Measurements from ENCODE around the gene FBXO17. TPM values are rescaled to one million over a fixed set of nuclear protein-coding genes. Genes with fewer than 3 reads are reported as not detected.
A peak's percentile ranks its signal among the peaks of the same experiment; 100 is the strongest.

FBXO17 gene
- total and polyA plus RNA-seq, 2 experiments from 2014 or later, result 41.9 to 49.4 TPM

GRCh38 chr19:38905620-38906019 is 69.9 kb downstream of the FBXO17 start:
- Histone ChIP-seq H3K4me2 (no peak overlapping the region), H3K27ac (no peak overlapping the region), H2AFZ (no peak overlapping the region), H3K9me3 (ENCODE audit: low read depth) (no peaks in the 10 kb centered on the region), H3K4me3 (no peak overlapping the region), H3K79me2 (peaks cover 28% of the 10 kb centered on the region), H3K4me1 (ENCODE audit: insufficient read depth) (peaks cover 5% of the 10 kb centered on the region), H3K27me3 (no peaks in the 10 kb centered on the region), H4K20me1 (ENCODE audit: insufficient read depth, poor library complexity, severe bottlenecking) (no peaks in the 10 kb centered on the region), H3K36me3 (replicated peaks; ENCODE audit: insufficient read depth, low read depth) (no peaks in the 10 kb centered on the region), H3K9me2 (replicated peaks; ENCODE audit: insufficient read depth) (no peaks in the 10 kb centered on the region)
- 98% methylated on average over 4 of the region's 4 CpGs for WGBS (ENCODE audit: low lambda C conversion rate, missing lambda C conversion rate)
- TF ChIP-seq EZH2 (IDR thresholded peaks at IDR 0.05; ENCODE audit: borderline replicate concordance), result no peak
- TF ChIP-seq CTCF (IDR thresholded peaks at IDR 0.05; ENCODE audit: poor library complexity), result no peak
- TF ChIP-seq EZH2phosphoT487 (IDR thresholded peaks at IDR 0.05; ENCODE audit: low read depth, severe bottlenecking, unreplicated experiment), result no peak
- DNase-seq (ENCODE audit: low spot score), result no peak

GRCh38 chr19:38904581-38905539 is 70.7 kb downstream of the FBXO17 start:
- Histone ChIP-seq H3K4me3 (no peak overlapping the region), H3K4me2 (no peak overlapping the region), H3K27me3 (no peaks in the 10 kb centered on the region), H4K20me1 (ENCODE audit: insufficient read depth, poor library complexity, severe bottlenecking) (no peaks in the 10 kb centered on the region), H3K27ac (no peak overlapping the region), H3K36me3 (replicated peaks; ENCODE audit: insufficient read depth, low read depth) (no peaks in the 10 kb centered on the region), H3K4me1 (ENCODE audit: insufficient read depth) (peaks cover 5% of the 10 kb centered on the region), H3K79me2 (peaks cover 28% of the 10 kb centered on the region), H2AFZ (no peak overlapping the region), H3K9me2 (replicated peaks; ENCODE audit: insufficient read depth) (no peaks in the 10 kb centered on the region), H3K9me3 (ENCODE audit: low read depth) (no peaks in the 10 kb centered on the region)
- no peak for DNase-seq (ENCODE audit: low spot score)
- no peak for TF ChIP-seq EZH2phosphoT487 (IDR thresholded peaks at IDR 0.05; ENCODE audit: low read depth, severe bottlenecking, unreplicated experiment)
- TF ChIP-seq EZH2 (IDR thresholded peaks at IDR 0.05; ENCODE audit: borderline replicate concordance), result no peak
- TF ChIP-seq CTCF (IDR thresholded peaks at IDR 0.05; ENCODE audit: poor library complexity), result no peak
- WGBS (ENCODE audit: low lambda C conversion rate, missing lambda C conversion rate), result 88% methylated on average over 26 of the region's 35 CpGs

GRCh38 chr19:38901683-38902082 is 73.9 kb downstream of the FBXO17 start:
- WGBS (ENCODE audit: low lambda C conversion rate, missing lambda C conversion rate), result 93% methylated on average over 1 of the region's 1 CpG
- DNase-seq (ENCODE audit: low spot score), result no peak

More at GRCh38 chr19:38901683-38902082, 73.9 kb downstream of the FBXO17 start:
- no peaks in the 10 kb centered on the region for H4K20me1 ChIP-seq (ENCODE audit: insufficient read depth, poor library complexity, severe bottlenecking)
- H3K9me2 ChIP-seq (replicated peaks; ENCODE audit: insufficient read depth), result no peaks in the 10 kb centered on the region
- H3K4me2 ChIP-seq, result peak overlapping the region; percentile 81
- H3K9me3 ChIP-seq (ENCODE audit: low read depth), result no peaks in the 10 kb centered on the region
- no peaks in the 10 kb centered on the region for H3K27me3 ChIP-seq
- TF ChIP-seq EZH2phosphoT487 (IDR thresholded peaks at IDR 0.05; ENCODE audit: low read depth, severe bottlenecking, unreplicated experiment), result no peak
- no peak for TF ChIP-seq CTCF (IDR thresholded peaks at IDR 0.05; ENCODE audit: poor library complexity)
- no peak for TF ChIP-seq EZH2 (IDR thresholded peaks at IDR 0.05; ENCODE audit: borderline replicate concordance)
- H2AFZ ChIP-seq, result no peak overlapping the region
- H3K4me3 ChIP-seq, result no peak overlapping the region
- H3K4me1 ChIP-seq (ENCODE audit: insufficient read depth), result peaks cover 11% of the 10 kb centered on the region
- peak overlapping the region; percentile 95 for H3K27ac ChIP-seq
- peaks cover 49% of the 10 kb centered on the region for H3K79me2 ChIP-seq
- H3K36me3 ChIP-seq (replicated peaks; ENCODE audit: insufficient read depth, low read depth), result no peaks in the 10 kb centered on the region
